Measurements from ENCODE around the gene TLCD3B.

DNA sequence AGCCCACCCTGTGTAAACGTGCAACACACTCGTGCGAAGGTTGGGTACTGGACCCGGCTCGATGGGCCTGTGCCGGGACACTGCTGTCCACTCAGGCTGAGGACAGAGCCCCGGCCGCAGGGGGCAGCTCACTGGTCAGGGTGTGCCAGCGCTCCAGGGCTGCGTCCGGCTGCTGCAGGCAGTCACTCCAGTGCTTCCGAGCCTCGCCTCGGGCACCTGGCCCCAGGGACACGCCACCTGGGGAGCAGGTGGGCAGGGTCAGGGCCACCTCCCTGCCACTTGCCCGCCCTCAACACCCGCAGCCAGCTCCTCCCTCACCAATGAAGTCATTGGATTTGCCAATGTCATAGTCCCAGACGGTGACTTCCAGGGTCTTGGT lies 25.0 kb downstream of the TLCD3B start:
- TF ChIP-seq, protein P1, sequence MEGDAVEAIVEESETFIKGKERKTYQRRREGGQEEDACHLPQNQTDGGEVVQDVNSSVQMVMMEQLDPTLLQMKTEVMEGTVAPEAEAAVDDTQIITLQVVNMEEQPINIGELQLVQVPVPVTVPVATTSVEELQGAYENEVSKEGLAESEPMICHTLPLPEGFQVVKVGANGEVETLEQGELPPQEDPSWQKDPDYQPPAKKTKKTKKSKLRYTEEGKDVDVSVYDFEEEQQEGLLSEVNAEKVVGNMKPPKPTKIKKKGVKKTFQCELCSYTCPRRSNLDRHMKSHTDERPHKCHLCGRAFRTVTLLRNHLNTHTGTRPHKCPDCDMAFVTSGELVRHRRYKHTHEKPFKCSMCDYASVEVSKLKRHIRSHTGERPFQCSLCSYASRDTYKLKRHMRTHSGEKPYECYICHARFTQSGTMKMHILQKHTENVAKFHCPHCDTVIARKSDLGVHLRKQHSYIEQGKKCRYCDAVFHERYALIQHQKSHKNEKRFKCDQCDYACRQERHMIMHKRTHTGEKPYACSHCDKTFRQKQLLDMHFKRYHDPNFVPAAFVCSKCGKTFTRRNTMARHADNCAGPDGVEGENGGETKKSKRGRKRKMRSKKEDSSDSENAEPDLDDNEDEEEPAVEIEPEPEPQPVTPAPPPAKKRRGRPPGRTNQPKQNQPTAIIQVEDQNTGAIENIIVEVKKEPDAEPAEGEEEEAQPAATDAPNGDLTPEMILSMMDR (IDR thresholded peaks at IDR 0.05), result no peak
- no peak for TF ChIP-seq POLR2AphosphoS5 (IDR thresholded peaks at IDR 0.05)
- TF ChIP-seq POLR2A (IDR thresholded peaks at IDR 0.05), result no peak
- TF ChIP-seq EP300 (IDR thresholded peaks at IDR 0.05), result no peak

Measured in upper lobe of left lung (tissue), 4 donors.